HG03457 (cell line): Measurements from ENCODE around the gene ZNF837.

Experiments used
- ATAC-seq: cut with Tn5 transposase; IDR thresholded peaks from one replicate; pipeline ENCODE4 v1.9.1; 2021; ENCODE audit warnings: moderate number of reproducible peaks; ENCODE audit not compliant: unreplicated experiment

ZNF837 gene

DNA sequence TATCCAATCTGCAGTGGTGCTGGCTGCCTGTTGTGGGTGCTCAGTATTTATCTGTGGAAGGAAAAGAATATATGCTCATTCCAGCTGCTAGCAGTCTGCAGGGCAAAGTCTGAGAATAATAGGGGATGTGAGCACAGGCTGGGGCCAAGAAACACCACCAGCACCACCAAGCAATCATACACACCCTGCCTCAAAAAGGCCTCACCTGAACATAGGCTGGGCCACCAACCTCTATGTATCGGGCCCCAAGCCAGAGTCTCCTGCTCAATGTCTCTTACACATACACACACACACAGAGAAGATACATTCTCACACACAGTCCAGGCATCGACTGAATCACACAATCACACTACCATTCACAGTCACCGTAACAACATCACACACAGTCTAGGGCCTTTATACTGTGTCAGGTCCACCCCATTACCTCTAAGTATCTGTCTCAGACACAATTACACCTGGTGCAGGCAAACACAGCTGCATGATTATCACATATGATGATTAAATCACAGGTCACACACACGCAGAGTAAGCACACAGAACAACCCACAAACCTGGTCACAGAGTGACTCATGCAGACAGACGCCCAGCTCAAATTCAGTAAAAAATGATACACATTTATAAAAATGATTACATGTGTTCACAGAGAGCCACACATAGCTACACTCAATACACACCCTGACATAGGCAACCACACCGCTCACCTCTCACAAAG is 55.4 kb downstream of the ZNF837 start:
- no peak for ATAC-seq

DNA sequence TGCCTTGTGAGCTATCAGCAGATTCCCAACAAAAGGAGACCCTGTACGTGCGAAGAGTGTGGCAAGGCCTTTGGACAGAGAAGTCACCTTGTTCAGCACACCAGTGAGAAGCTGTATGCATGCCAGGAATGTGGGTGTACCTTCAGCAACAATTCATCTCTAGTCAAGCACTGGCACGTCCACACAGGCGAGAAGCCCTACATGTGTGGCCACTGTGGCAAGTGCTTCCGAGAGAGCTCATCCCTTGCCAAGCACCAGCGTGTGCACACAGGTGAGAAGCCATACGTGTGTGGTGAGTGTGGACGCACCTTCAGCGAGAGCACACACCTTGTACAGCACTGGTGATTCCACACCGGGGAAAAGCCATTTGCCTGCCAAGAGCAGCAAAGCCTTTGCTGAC is 61.6 kb downstream of the ZNF837 start:
- ATAC-seq, result no peak

- no peak for ATAC-seq
Observed at GRCh38 chr19:58318297-58318696, 62.5 kb downstream of the ZNF837 start.
